ENCODE results near the gene CYBRD1.

The CYBRD1 gene

GRCh38 chr2:171602352-171602751 is 80.1 kb downstream of the CYBRD1 start:
- no peak for DNase-seq (ENCODE audit: low read depth)
